Tibial nerve (tissue), 4 donors: ENCODE data around the gene PHACTR1.

Experiments used
- EP300 ChIP-seq, 2 donors: sonication (generic); formaldehyde crosslinking; IDR thresholded peaks; one replicate each; pipeline ENCODE4 v1.6.1; 2017; ENCODE audit warnings: antibody characterized with exemption in 2 of 2, mild to moderate bottlenecking in 1 of 2
- POLR2A ChIP-seq, 2 donors: fragments of 450-650 bp; IDR thresholded peaks; one replicate each; pipeline ENCODE4 v1.6.1; 2017; ENCODE audit warnings: antibody characterized with exemption in 2 of 2, mild to moderate bottlenecking in 2 of 2, moderate library complexity in 2 of 2
- TF ChIP-seq, protein P1 (sequence below), 5 experiments: fragments of 200-600 bp in 3 of 5; fragments of 450-650 bp in 2 of 5; sonication (generic) in 3 of 5; IDR thresholded peaks; one replicate each; pipeline ENCODE4 v1.5.1; 2016 to 2019; ENCODE audit warnings: antibody characterized with exemption in 5 of 5, mild to moderate bottlenecking in 3 of 5, moderate library complexity in 2 of 5

DNA sequence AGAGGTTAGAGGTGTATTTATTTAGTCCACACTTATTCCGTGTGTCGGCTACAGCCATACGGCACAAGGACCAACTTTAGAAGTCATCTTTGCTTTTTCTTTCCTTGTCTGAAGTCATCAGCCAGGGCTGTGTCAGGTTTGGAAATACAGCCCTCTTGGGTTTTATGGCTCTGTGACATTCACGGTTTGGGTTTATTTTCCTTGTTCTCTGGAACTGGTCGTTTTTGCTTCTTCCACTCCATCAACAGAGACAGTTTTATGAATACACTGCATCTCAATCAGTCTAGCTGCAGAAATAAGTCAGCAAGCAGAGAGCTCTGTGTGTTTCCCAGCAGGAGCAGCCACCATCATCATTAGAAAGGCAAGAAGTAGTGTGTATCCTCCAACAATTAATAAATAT lies 479.2 kb downstream of the PHACTR1 start:
- TF ChIP-seq EP300 (IDR thresholded peaks at IDR 0.05) (no peak), POLR2A (IDR thresholded peaks at IDR 0.05) (no peak)
- TF ChIP-seq, protein P1, sequence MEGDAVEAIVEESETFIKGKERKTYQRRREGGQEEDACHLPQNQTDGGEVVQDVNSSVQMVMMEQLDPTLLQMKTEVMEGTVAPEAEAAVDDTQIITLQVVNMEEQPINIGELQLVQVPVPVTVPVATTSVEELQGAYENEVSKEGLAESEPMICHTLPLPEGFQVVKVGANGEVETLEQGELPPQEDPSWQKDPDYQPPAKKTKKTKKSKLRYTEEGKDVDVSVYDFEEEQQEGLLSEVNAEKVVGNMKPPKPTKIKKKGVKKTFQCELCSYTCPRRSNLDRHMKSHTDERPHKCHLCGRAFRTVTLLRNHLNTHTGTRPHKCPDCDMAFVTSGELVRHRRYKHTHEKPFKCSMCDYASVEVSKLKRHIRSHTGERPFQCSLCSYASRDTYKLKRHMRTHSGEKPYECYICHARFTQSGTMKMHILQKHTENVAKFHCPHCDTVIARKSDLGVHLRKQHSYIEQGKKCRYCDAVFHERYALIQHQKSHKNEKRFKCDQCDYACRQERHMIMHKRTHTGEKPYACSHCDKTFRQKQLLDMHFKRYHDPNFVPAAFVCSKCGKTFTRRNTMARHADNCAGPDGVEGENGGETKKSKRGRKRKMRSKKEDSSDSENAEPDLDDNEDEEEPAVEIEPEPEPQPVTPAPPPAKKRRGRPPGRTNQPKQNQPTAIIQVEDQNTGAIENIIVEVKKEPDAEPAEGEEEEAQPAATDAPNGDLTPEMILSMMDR (IDR thresholded peaks at IDR 0.05) = no peak
